B cell (primary cell): ENCODE results near the gene GALNT5. TPM values are rescaled to one million over a fixed set of nuclear protein-coding genes. Genes with fewer than 3 reads are reported as not detected.

ENCODE experiments used
- ATAC-seq: fragments of 200-7000 bp; cut with Tn5 transposase; one replicate; pipeline ENCODE4 v1.10.0; 2021; ENCODE audit warnings: low read depth, mild to moderate bottlenecking, moderate number of reproducible peaks, moderate library complexity
- CTCF ChIA-PET: fragments of 350-600 bp; sonication (Branson Sonifier 250); formaldehyde crosslinking; loops from one replicate; lab custom pipeline; 2021; ENCODE audit warnings: antibody characterized with exemption, inconsistent platforms; lab: Charles Lee
- POLR2A ChIA-PET: fragments of 350-600 bp; sonication (Branson Sonifier 250); formaldehyde crosslinking; loops from one replicate; lab custom pipeline; 2021; ENCODE audit warnings: antibody characterized with exemption; lab: Charles Lee
- DNase-seq: peaks from one replicate; pipeline ENCODE4 v3.0.0; 2013
- H2AFZ ChIP-seq: 2 replicates; pipeline ENCODE4 v1.6.1; 2012; ENCODE audit warnings: mild to moderate bottlenecking, low read depth, low read length; ENCODE audit not compliant: insufficient read depth, poor library complexity, severe bottlenecking
- H3K27ac ChIP-seq, 2 donors: 1 replicate in 1 of 2; 2 replicates in 1 of 2; pipeline ENCODE4 v1.5.1; 2012 to 2013; ENCODE audit warnings: low read length in 2 of 2, mild to moderate bottlenecking in 2 of 2, moderate library complexity in 1 of 2
- H3K27me3 ChIP-seq, 4 experiments: fragments of 200-600 bp in 1 of 4; sonication (generic) in 1 of 4; replicated peaks in 1 of 4; 1 replicate in 2 of 4; 2 replicates in 2 of 4; pipeline versions ENCODE4 v1.6.1 to v1.7.0; 2013 to 2016; ENCODE audit warnings: low read length in 3 of 4, mild to moderate bottlenecking in 2 of 4, mixed read lengths in 1 of 4, moderate library complexity in 1 of 4; ENCODE audit not compliant: insufficient read depth in 4 of 4, control insufficient read depth in 3 of 4; ENCODE audit errors: control extremely low read depth in 1 of 4
- H3K36me3 ChIP-seq, 2 experiments: replicated peaks in 1 of 2; 1 replicate in 1 of 2; 2 replicates in 1 of 2; pipeline versions ENCODE4 v1.6.1 to v1.7.1; 2013; ENCODE audit warnings: low read length in 1 of 2; ENCODE audit not compliant: insufficient read depth in 2 of 2, control insufficient read depth in 1 of 2; ENCODE audit errors: control extremely low read depth in 1 of 2, extremely low read depth in 1 of 2
- H3K4me1 ChIP-seq, 2 donors: fragments of 200-600 bp in 1 of 2; sonication (generic) in 1 of 2; 1 replicate in 1 of 2; 2 replicates in 1 of 2; pipeline versions ENCODE4 v1.5.1 to v1.6.1; 2013 to 2017; ENCODE audit warnings: low read length in 2 of 2; ENCODE audit not compliant: control insufficient read depth in 2 of 2, insufficient read depth in 2 of 2
- H3K4me2 ChIP-seq: replicated peaks from 2 replicates; pipeline ENCODE3; 2012; ENCODE audit warnings: mild to moderate bottlenecking, low read depth, low read length; ENCODE audit not compliant: poor library complexity, severe bottlenecking
- H3K4me3 ChIP-seq, 5 experiments: fragments of 200-600 bp in 1 of 5; sonication (generic) in 1 of 5; 1 replicate in 3 of 5; 2 replicates in 2 of 5; pipeline versions ENCODE4 v1.5.1 to v1.7.0; 2011 to 2016; ENCODE audit warnings: low read length in 4 of 5, mild to moderate bottlenecking in 4 of 5, low read depth in 2 of 5, control low read depth in 1 of 5, moderate library complexity in 1 of 5; ENCODE audit not compliant: insufficient read depth in 1 of 5; ENCODE audit errors: control extremely low read depth in 1 of 5, extremely low read depth in 1 of 5
- H3K79me2 ChIP-seq: fragments of 200-600 bp; sonication (generic); one replicate; pipeline ENCODE4 v1.6.0; 2016; ENCODE audit warnings: low read length; ENCODE audit not compliant: control insufficient read depth, insufficient read depth
- H3K9ac ChIP-seq: fragments of 200-600 bp; sonication (generic); 2 replicates; pipeline ENCODE4 v1.6.1; 2017; ENCODE audit warnings: mild to moderate bottlenecking, low read length, moderate library complexity
- H3K9me3 ChIP-seq, 3 donors: one replicate each; pipeline versions ENCODE4 v1.6.1 to v1.7.1; 2013; ENCODE audit warnings: low read length in 2 of 3; ENCODE audit not compliant: control insufficient read depth in 2 of 3, insufficient read depth in 1 of 3; ENCODE audit errors: control extremely low read depth in 1 of 3
- H4K20me1 ChIP-seq: 2 replicates; pipeline ENCODE4 v1.6.0; 2012; ENCODE audit warnings: mild to moderate bottlenecking, low read length; ENCODE audit not compliant: insufficient read depth, control insufficient read depth, poor library complexity, severe bottlenecking
- H3K27ac Mint-ChIP-seq: one replicate; pipeline ENCODE4 v1.8.0; 2021; ENCODE audit warnings: mixed read lengths
- H3K27me3 Mint-ChIP-seq: one replicate; pipeline ENCODE4 v1.8.0; 2021; ENCODE audit warnings: mixed read lengths
- H3K4me1 Mint-ChIP-seq: one replicate; pipeline ENCODE4 v1.8.0; 2021; ENCODE audit warnings: mixed read lengths
- H3K4me3 Mint-ChIP-seq: one replicate; pipeline ENCODE4 v1.8.0; 2021; ENCODE audit warnings: mixed read lengths
- H3K9me3 Mint-ChIP-seq: one replicate; pipeline ENCODE4 v1.8.0; 2022; ENCODE audit warnings: mixed read lengths; ENCODE audit not compliant: insufficient read depth
- CTCF ChIP-seq: fragments of 200-600 bp; IDR thresholded peaks from one replicate; pipeline ENCODE4 v1.8.0; 2022; ENCODE audit warnings: antibody characterized with exemption, mild to moderate bottlenecking
- EZH2 ChIP-seq: IDR thresholded peaks from 2 replicates; pipeline ENCODE4 v1.6.1; 2012; ENCODE audit warnings: borderline replicate concordance, low read depth, mild to moderate bottlenecking, moderate library complexity, low read length; ENCODE audit not compliant: insufficient read depth, poor library complexity, severe bottlenecking
- WGBS: methylation state at CpG from one replicate; pipeline ENCODE4 v1.1.5; 2013; ENCODE audit warnings: missing lambda C conversion rate; ENCODE audit not compliant: insufficient coverage; 5-methylcytosine and 5-hydroxymethylcytosine counted together
- intact Hi-C: fragments of 100-400 bp; cut with micrococcal nuclease; formaldehyde crosslinking; loops from one replicate; pipeline ENCODE4 v1.10.0; 2022
- polyA plus RNA-seq: library from polyadenylated mRNA; depleted of rRNA; stranded (reverse); fragments of >200 nt; gene quantifications from 2 replicates; pipeline ENCODE4 v1.2.3, GENCODE V29; 2012
- total RNA-seq, 2 donors: library from RNA; stranded (reverse); fragments of 120-200 nt in 1 of 2; gene quantifications; 1 replicate in 1 of 2; 2 replicates in 1 of 2; pipeline versions ENCODE4 v1.2.3 to v1.2.4, GENCODE V29; 2013 to 2022

Gene GALNT5
- total and polyA plus RNA-seq, 2 donors (not counting 1 experiment from before 2014, with no cell fraction given) = not detected

- ChIA-PET CTCF (interaction anchor here (1.2 to 4.0 kb wide), 3 partner anchors 13 to 18 kb away, joined by 3 to 16 read pairs (median 9); no protein-coding TSS in a partner anchor), POLR2A (no interaction called here)
- H3K27me3 ChIP-seq = no peaks in the 10 kb centered on the region
- Mint-ChIP-seq H3K4me1 (no peaks in the 10 kb centered on the region), H3K27me3 (no peaks in the 10 kb centered on the region), H3K27ac (no peak overlapping the region), H3K9me3 (no peaks in the 10 kb centered on the region), H3K4me3 (no peak overlapping the region)
- no peaks in the 10 kb centered on the region for H3K4me1 ChIP-seq
- ATAC-seq (no peak), DNase-seq (no peak)
- H3K79me2 ChIP-seq = no peaks in the 10 kb centered on the region
- no peak overlapping the region for H3K4me2 ChIP-seq
- no peak overlapping the region for H2AFZ ChIP-seq
- H3K9me3 ChIP-seq = no peaks in the 10 kb centered on the region
- peaks cover 0 to 4% of the 10 kb centered on the region in 2 experiments for H3K36me3 ChIP-seq
- no peak overlapping the region for H3K27ac ChIP-seq
- intact Hi-C loops = loop anchor here (10.0 kb wide), 1 partner anchor 554 kb away; the partner anchor contains the start of gene ACVR1
- TF ChIP-seq EZH2 = no peak
- no peak for TF ChIP-seq CTCF
- no peak overlapping the region for H3K9ac ChIP-seq
- no peak overlapping the region for H3K4me3 ChIP-seq
- H4K20me1 ChIP-seq = no peaks in the 10 kb centered on the region
Observed at GRCh38 chr2:157320409-157320808, 62.9 kb downstream of the GALNT5 start.

GRCh38 chr2:157321466-157321865 is 64.0 kb downstream of the GALNT5 start:
- H4K20me1 ChIP-seq = no peaks in the 10 kb centered on the region
- ATAC-seq = no peak
- Mint-ChIP-seq H3K27me3 (no peaks in the 10 kb centered on the region), H3K4me3 (no peak overlapping the region), H3K27ac (no peak overlapping the region), H3K4me1 (no peaks in the 10 kb centered on the region), H3K9me3 (no peaks in the 10 kb centered on the region)
- H3K9ac ChIP-seq = no peak overlapping the region
- ChIA-PET POLR2A (no interaction called here), CTCF (interaction anchor here (0.5 to 4.0 kb wide), 3 partner anchors 13 to 26 kb away, joined by 3 to 16 read pairs (median 5); no protein-coding TSS in a partner anchor)
- peaks cover 0 to 4% of the 10 kb centered on the region in 2 experiments for H3K36me3 ChIP-seq
- H3K27ac ChIP-seq = no peak overlapping the region
- no peak for DNase-seq
- no peaks in the 10 kb centered on the region for H3K27me3 ChIP-seq
- H3K79me2 ChIP-seq = no peaks in the 10 kb centered on the region
- H3K9me3 ChIP-seq = no peaks in the 10 kb centered on the region
- no peak overlapping the region for H3K4me2 ChIP-seq
- 100% methylated on average over 2 of the region's 2 CpGs for whole genome bisulfite sequencing
- H3K4me1 ChIP-seq = no peaks in the 10 kb centered on the region
- no peak overlapping the region for H2AFZ ChIP-seq
- intact Hi-C loops = loop anchor here (10.0 kb wide), 1 partner anchor 553 kb away; the partner anchor contains the start of gene ACVR1
- no peak overlapping the region for H3K4me3 ChIP-seq
- TF ChIP-seq EZH2 (no peak), CTCF (no peak)
